HS-5 (cell line): Measurements from ENCODE around the gene ZBTB20.
"Not testable (repeated sequence)": the region's sequence is repeated elsewhere in the genome, so short reads cannot be mapped to it uniquely, and the experiment has no call there.

ENCODE experiments used
- DNase-seq: peaks from one replicate; pipeline ENCODE4 v3.0.0-alpha.2; 2012; ENCODE audit warnings: low read depth

Gene ZBTB20

GRCh38 chr3:115146418-115147328 lies at the start of gene ZBTB20:
Gene ZBTB20 (minus strand): TSS chr3:115147288.
- no peak for DNase-seq

DNA sequence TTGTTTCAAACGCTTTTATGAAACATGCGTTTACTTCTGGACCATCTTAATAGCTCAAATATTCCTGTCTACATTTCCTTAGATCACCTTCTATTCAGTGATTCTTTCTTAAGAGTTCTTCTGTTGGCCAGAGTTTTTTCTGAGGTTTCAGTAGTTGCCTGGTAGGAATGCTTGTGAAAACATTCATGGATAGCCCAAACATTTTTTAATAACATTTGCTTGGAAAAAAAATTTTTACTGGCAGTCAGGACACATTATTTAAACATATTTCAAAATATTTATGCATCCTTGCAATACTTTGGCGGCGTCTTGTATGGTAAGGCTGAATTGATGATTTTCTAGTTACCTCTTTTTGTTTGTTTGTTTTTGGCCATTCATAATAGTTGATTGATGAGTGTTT lies 47.4 kb upstream of the ZBTB20 start:
- DNase-seq: no peak

- DNase-seq: no peak
Measured at GRCh38 chr3:115190747-115191146, 43.7 kb upstream of the ZBTB20 start.

- no peak for DNase-seq
Measured at GRCh38 chr3:115187149-115187757, 40.2 kb upstream of the ZBTB20 start.

DNA sequence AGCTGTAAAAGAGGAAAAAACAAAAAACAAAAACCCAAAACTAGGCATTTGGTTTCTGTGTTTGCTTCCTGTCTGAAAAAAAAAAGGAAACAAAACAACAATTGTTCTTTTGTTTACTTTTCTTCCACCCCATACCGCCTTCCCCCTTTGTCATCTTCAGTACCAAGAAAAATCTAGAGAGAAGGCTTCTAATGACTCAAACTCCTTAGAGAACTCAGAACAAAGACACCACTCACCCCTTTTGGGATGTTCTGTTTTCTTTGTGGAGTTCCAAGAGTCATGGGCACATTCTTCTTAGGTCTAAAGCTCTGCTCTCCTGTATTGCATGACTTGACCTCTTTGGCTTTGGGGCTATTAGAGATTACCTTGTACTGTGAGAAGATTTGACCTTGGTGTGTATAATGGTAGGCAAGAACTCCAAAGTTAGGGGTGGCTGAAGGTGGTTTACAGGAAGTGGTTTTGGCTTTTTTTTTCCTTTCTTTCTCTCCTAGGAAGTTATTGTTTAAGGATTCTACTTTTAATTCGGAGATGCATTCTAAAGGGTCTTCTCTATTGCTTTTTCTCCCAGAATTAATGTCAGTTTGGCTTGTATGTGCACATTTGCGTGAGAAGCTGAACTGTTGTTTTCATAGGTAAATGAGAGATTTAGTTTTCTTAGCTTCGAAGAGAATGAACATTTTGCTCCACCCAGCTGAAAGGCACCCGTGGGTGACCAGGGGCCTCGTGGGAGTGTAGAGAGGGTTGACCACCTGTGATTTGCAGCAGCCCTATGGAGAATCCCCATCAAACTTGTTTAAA lies 39.5 kb upstream of the ZBTB20 start:
- DNase-seq: no peak

- DNase-seq: not testable (repeated sequence)
Measured at GRCh38 chr3:115184859-115185572, 37.9 kb upstream of the ZBTB20 start.

GRCh38 chr3:115178930-115179329 lies 31.8 kb upstream of the ZBTB20 start:
- not testable (repeated sequence) for DNase-seq

DNA sequence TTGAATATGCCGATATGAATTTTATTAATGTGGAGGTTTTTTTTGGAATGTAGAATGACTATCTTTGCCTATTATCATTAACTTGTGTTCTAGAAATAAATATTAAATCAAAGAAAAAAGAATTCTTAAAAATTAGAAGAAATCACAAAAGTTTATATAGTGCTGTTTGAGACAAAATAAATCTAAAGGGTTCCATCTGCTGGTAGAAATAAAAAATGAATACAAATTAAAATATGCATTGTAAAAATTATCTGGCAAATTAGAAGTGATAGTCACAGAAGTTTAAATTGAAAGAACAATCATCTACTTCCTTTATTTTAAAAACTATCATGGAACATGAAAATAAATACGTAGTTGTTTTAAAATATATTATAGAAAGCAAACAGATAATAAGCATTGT lies 22.7 kb upstream of the ZBTB20 start:
- no peak for DNase-seq

- no peak for DNase-seq
Measured at GRCh38 chr3:115165701-115166100, 18.6 kb upstream of the ZBTB20 start.

DNA sequence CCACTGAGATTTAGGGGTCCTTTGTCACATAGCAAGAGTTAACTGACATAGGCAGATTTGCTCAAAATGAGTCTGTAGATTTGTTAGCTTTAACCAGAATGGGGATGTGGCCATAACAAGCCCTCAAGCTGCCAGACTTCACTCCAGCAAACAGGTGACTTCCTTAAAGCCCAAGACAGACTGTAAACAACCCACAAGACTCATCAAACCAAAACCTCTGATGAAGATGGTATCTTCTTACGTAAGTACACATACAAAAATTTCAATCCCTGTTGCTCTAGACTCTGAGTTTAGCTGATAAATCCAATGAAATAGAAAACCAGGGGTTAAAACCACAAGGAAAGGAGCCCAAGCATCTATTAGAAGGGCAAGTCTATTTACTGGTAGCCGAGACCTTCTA lies 18.2 kb upstream of the ZBTB20 start:
- DNase-seq: no peak

- no peak for DNase-seq
Measured at GRCh38 chr3:115164374-115165221, 17.5 kb upstream of the ZBTB20 start.

GRCh38 chr3:115162759-115163158 lies 15.7 kb upstream of the ZBTB20 start:
- DNase-seq: no peak

DNA sequence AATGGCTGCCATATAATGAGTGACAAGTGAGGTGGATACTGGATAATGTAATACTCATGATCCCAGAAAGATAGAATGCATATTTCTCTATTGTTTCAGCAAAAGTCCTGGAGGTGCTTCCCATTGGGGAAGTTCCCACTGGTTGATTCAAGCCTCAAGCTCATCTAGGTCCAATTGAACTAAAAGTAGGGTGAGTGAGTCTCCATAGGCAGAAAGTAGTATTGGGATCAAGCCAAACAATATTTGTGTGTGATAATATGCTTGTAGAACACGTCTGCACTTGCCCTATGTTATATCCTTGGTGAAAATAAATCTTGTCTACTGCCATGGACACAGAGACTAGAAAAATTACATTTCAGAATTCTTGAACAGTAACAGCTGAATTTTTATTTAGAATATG lies 14.8 kb upstream of the ZBTB20 start:
- DNase-seq: no peak

DNA sequence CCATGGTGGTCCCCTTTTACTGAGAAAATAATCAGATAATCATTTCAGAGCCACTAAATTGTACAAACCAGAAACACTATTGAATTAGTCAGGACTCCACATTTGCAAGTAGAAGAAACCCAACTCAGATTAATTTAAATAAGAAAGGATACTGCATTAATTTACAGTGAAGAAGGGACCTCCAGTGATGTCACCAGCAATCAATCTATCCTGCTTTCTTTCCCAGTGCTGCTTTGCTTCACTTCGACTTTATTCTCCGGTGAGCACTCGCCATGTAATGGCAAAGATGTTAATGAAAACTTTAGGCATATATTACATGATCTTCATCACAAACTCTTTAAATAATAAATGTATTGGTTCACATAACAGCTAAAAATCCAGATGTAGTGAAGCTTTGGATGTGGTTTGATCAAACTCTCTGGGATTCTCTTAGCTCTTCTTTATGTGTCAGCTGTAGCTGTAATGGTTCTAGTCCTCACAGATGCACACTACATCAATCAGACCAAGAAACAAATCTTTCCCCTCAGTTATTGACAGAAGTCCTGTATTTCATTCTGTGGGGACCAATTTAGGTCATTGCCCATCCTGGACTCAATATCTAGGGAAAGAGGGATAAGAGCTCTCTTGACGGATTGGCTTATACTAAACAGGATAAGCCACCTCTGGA lies 14.2 kb upstream of the ZBTB20 start:
- no peak for DNase-seq

GRCh38 chr3:115160295-115160694 lies 13.2 kb upstream of the ZBTB20 start:
- no peak for DNase-seq

DNA sequence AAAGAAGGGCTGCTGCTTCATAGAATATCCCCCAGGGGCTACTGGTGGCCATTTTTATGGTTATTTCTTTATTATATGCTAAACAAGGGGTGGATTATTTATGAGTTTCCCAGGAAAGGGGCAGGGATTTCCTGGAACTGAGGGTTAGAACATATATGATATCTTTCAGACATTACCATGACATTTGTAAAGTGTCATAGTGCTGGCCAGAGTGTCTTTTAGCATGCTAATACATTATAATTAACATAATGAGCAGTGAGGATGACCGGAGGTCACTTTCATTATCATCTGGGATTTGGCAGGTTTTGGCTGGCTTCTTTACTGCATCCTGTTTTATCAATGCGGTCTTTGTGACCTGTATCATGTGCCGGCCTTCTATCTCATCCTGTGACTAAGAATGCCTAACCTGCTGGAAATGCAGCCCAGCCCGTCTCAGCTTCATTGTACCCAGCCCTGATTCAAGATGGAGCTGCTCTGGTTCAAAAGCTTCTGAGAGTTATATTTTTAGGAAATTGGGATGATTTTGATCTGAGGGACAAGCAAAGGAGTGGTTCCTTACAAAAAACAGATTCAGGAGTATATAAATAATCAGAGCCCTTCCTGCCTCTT lies 9.1 kb upstream of the ZBTB20 start:
- DNase-seq: no peak

DNA sequence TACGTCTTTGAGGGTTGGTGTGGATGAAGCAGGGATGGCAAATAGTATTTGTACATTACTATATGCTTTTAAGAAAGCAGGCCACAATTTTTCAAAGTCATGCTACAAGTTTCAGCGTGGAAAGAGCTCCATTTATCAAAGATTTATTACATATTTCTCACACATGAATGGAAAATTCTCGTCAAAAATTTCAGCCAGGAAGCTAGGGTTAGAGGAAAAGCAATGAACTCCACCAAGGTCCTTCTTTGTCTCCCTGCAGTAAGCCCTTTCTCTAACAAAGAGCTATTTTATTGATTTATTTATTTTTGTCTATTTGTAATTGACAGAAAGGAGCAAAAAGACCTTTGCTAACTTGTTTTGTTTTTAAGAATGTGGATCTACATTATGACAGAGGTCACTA lies 7.5 kb upstream of the ZBTB20 start:
- no peak for DNase-seq

DNA sequence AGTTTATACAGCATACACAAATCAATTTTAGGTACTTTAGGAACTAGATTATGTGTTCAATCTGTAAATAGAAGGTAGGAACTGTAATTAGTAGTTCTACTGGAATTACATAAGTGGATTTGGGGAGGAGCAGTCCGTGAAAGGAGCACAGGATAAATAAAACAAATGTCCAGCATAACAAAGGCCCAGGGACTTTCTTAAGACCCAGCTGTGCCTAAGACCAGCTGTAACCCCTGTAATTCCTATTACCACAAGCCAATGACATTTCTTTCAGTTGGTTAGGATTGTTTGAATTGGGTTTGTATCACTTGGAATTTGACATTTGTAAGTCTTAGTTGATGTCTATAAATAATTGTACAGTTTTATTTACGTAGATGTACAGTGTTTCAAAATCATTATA lies 4.8 kb upstream of the ZBTB20 start:
- DNase-seq: no peak

GRCh38 chr3:115148142-115148790 lies 1.2 kb upstream of the ZBTB20 start:
- DNase-seq: no peak
